Ureter (tissue), 1 donor: Measurements from ENCODE around the gene COA1. TPM values are rescaled to one million over a fixed set of nuclear protein-coding genes. Genes with fewer than 3 reads are reported as not detected.

Experiments
- DNase-seq: peaks from one replicate; pipeline ENCODE4 v3.0.0-alpha.2; 2020; ENCODE audit warnings: low spot score
- total RNA-seq: library from RNA; stranded (reverse); gene quantifications from one replicate; pipeline ENCODE4 v1.2.4, GENCODE V29; 2023
- donor health status: DM: yes; HTN: yes; CAD: no.

The COA1 gene
- total RNA-seq, 1 donor from 2014 or later = 76.2 TPM

- DNase-seq = no peak
Observed at GRCh38 chr7:43591558-43592180, 137.7 kb downstream of the COA1 start.

DNA sequence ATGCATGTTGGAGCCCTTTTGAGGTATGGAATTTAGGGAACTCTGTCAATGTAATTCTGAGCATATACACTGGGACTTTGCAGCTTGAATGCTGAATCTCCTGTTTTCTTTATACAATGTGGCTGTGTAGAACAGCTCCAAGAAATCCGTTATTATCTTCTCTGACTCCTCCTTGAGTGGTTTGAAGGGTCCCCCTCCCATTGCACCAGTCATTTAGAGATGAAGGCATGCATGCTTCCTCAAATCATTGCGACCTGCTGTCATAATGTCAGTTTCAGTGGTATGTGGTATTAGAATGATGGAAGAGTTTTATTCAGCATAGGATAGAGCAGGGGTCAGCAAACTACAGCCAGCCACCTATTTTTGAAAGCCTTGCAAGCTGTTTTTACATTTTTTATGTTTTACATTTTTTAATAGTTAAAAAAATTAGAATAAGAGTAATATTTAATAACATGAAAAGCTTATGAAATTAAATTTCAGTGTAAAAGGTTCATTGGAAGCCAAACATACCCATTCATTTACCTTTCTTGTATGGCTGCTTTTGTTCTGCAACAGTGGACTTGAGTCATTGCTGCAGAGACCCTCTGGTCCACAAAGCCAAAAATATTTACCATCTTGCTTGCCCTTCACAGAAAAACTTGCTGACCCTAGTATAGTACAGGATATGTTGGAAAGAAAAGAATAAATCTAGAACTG is 138.3 kb downstream of the COA1 start:
- no peak for DNase-seq

GRCh38 chr7:43589728-43590127 is 139.6 kb downstream of the COA1 start:
- DNase-seq = no peak

Other genes with a start within 250 kb of the COA1 start
- gene STK17A, start 146.4 kb downstream of the COA1 start, total RNA-seq = 7.7 TPM
- 35.9 TPM for gene BLVRA, start 29.2 kb upstream of the COA1 start, total RNA-seq
- 66.7 TPM for gene MRPS24, start 140.0 kb upstream of the COA1 start, total RNA-seq
- gene URGCP, start 177.1 kb upstream of the COA1 start, total RNA-seq = 39.1 TPM
- gene UBE2D4, start 196.9 kb upstream of the COA1 start, total RNA-seq = 27.4 TPM